Stimulated activated CD8-positive, alpha-beta memory T cell treated with anti-CD3 and anti-CD28 coated beads, Interleukin-7, amount 100 ng/mL, for 4 hours (primary cell): Measurements from ENCODE around the gene DNM3.

Experiments
- DNase-seq, 2 donors: peaks; one replicate each; pipeline ENCODE4 v3.0.0-alpha.2; 2020; ENCODE audit warnings: low read depth in 2 of 2

Gene DNM3

GRCh38 chr1:172238158-172238557, 396.9 kb downstream of the DNM3 start:
- DNase-seq, result no peak

- no peak for DNase-seq
These were observed 397.7 kb downstream of the DNM3 start for GRCh38 chr1:172238965-172239364.

- DNase-seq, result no peak
These were observed 398.6 kb downstream of the DNM3 start for GRCh38 chr1:172239901-172240300.

- DNase-seq, result no peak
These were observed 400.2 kb downstream of the DNM3 start for GRCh38 chr1:172241540-172241939.

DNA sequence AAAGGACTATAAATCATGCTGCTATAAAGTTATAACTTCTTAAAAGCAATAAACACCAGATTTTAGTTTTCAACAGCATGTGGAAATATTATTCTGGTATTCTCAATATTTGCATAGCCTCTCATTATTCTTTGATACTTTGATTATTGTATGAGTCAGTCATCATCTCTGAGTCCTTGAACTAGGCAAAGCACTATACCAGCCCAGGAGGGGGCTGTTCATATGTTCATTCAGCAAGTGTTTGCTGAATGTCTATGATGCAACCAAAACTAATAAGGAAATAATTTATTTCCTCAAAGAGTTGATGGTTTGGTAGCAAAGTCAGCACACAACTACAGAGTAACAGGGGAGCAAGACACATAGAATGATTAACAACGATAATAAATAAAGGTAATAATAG, 403.6 kb downstream of the DNM3 start:
- no peak for DNase-seq

GRCh38 chr1:172245788-172246187, 404.5 kb downstream of the DNM3 start:
- no peak for DNase-seq

DNA sequence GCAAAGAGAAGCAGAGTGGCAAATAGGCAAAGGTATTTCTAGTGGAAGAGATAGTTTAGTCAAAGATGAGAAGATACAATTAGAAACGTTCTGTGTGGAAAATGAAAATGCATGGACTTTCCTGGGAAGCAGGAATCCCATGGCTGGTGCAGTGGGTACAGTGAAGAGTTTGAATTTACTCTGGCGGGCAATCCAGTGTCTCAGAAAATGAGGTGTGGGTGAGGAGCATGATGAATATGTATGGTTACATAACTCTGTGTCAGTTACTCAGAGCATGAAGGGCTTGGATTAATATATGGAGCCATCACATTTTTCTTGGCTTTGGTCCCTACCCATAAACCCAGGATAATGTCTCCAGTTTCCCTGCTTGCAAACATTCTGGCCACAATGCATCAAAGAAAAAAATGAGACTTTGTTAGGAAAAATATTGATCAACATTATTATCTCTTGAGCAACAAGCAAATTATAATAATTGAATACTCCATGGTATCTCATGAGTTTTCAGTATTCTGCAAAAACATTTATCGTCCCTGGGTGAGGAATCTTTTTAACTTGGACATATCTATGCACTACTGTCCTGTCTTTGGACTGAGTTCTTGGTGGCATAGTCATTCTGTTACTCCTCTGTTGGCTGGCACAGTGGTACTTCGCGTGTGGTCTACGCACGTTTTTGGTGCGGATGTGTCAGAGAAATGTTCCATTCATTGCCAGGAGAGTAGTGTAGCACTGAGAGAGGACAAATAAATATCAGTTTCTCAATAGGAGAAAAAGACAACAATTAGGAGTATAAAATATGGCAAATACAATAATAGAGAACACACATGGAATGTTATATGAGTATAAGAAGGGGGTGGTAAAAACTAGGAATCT, 405.5 kb downstream of the DNM3 start:
- DNase-seq, result no peak

- no peak for DNase-seq
These were observed 410.2 kb downstream of the DNM3 start for GRCh38 chr1:172251486-172251885.

DNA sequence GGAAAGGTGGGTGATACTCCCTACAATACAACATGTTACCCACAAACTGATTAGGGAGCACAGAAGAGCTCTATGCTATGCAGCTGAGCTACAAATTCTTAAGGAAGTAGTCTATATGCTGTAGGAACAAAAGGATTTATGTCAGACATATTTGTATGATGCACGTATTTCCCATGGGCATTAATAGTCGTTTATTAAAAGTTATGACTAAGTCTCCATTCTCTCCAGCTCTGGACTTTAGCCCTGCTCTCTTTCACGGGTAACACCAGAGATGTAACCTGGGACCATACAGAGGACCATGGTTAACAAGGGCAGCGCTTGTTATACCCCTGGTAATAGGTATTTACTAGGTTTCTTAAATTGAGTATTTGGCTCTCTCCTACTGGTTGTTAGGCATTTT, 411.0 kb downstream of the DNM3 start:
- DNase-seq, result no peak

GRCh38 chr1:172252958-172253357, 411.7 kb downstream of the DNM3 start:
- DNase-seq, result no peak

DNA sequence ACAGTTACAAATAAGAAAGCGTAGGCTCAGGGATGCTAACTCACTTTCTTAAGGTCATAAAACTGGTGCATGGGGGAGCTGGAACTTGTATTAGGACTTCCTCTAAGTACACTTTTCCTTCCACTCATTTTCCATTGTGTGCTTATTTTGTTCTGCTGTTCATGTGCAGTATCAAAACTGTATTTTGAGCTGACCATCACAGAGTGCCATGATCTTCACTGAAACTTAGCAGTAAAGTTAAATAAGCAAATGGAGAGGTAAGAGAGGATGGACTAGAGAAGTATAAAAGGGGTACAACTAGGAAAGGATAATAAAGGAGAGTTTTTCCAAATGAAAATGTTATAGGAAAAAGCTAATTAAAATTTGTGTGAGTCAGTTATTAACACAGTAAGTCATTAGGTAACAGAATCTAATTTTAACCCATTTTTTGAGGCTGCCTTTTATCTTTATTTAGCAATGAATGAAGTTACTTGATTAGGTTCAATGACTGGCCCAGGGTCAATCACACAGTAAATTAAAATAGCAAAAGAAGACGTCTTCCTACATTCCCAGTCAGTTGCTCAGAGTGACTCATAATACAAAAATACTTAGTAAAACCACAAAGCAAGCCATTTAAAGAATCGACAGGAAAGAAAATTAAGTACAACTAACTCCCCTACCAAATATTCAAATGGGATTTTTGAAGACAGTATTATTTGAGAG, 413.4 kb downstream of the DNM3 start:
- no peak for DNase-seq

GRCh38 chr1:172255223-172255560, 413.9 kb downstream of the DNM3 start:
- no peak for DNase-seq

- DNase-seq, result no peak
These were observed 424.6 kb downstream of the DNM3 start for GRCh38 chr1:172265905-172266304.

DNA sequence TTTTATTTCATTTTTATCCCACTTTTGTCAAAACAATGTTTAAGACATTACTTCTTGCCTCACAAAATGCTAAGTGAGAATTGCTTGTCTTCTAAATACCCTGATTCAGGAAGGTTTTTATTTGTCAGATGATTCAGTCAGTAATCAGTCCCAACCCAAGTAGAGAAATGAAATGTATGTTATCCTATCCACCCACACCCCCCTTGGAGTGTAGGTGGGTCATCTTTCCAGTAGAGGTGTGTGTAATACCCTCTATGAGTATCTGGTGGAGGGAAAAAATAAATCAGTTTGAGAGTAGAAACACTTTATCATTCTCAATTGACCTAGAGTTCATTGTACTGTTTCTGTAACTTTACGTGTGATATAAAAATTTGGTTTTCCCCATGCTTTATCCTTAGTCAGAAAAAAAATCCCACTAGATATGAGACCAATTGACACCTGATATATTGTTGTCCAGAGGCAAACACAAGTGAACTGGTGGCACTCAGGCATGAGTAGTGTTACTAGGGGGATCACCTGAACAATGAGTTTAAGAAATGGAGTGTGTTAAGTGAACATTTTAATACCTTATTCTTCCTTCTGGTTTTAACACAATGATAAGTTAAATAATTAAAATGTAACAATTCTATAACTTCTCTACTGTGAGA, 425.4 kb downstream of the DNM3 start:
- DNase-seq, result no peak

DNA sequence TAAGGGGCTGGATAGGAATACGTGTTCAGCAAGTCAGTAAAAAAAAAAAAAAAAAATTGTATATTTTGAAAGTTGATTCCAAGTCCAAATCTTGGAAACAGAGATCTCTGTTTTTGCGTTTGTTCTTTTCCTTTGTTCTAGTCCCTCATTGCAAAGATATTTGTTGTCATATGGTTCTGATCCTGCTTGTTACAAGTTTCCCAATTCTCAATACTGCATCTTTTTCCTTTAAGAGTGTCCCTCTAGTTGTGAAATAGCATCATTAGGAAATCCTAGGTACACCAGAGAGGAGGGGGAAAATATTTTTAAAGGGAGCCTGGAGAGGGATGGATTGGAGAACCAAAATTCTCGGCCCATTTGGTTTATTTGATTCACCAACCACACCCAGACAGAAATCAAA, 426.9 kb downstream of the DNM3 start:
- DNase-seq, result no peak

DNA sequence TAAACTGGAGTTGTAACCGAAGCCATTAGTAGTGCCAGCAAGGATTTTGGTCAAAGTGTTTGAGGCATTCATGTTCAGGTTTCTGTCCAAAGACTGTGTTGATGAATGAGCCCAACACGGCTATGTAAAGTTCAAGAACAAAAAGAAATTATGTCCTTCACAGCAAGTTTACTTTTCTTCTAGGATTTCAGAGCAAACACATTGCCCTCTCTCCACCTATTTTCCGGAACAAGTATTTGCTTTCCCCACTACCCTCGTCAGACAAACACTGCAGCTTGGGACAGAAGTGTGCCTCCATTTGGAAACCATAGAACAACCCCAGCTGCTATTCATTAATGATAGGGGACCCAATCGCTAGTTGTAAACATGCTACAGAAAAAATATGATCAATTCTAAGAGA, 427.8 kb downstream of the DNM3 start:
- DNase-seq, result no peak

GRCh38 chr1:172269644-172270043, 428.3 kb downstream of the DNM3 start:
- no peak for DNase-seq

DNA sequence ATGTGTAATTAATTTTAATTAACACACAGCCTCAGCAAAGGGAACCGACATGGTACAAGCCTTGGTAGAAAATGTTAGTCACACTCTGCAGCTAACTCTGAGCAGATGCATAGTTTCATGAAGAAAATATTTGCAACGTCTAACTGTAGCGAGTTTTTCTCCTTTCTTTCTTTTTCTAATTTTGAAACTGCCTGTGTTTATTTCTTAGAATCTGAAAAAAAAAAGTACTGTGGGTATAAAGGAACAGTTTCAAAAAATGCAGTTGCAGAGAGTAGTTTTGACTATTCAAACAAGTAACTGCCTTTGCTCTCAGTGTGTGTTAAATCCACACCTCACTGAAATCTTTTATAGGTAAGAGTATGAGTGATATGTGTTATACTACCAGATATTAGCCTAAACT, 429.3 kb downstream of the DNM3 start:
- DNase-seq, result no peak

DNA sequence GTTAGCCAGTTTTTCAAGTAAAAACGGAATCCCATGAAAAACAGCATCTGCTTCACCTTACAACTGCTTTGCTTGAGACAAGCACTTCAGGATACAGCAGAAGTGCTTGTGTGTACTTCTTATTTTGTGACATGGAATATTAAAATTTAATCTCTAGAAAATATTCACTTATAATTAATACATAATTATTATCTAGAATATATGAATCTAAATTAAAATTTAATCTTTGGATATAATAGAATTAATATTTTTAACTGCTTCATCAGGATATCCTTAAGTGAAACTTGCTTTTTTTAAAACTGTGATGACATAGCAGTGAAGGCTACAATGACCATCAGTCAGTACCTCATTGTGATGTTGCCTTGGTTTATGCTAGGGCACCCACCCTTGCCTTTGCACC, 430.8 kb downstream of the DNM3 start:
- no peak for DNase-seq

DNA sequence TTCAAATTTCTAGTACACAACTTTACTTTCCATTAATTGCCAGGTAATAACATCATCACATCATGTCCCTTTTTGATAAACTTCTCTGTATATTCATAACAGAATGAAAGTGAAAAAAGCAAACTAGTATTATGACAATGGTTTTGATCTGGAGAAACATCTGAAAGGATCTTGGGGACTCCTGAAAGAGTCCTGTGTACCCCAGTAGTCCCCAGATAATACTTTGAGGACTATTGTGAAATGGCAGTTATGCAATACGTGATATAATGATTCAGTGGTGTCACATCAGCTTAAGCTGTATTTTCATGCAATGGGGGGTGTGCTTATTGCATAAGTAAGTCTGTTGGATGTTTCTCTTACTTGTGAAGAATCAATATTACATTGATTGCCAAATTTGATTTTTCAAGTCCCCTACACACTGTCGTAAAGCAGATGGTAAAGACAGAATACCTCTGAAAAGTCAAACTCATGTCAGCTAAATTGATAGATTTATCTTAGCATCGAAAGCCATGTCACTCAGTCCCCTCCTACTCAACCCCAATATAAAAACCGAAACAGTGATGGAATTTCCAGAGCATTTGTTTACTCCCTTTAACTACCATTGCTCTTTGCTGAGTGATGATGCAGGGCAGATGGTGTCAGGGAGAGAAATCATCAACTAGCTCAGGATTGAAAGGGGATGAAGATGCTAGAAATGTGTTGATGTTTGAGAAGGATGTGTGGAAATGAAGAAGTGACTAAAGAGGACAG, 432.5 kb downstream of the DNM3 start:
- no peak for DNase-seq

DNA sequence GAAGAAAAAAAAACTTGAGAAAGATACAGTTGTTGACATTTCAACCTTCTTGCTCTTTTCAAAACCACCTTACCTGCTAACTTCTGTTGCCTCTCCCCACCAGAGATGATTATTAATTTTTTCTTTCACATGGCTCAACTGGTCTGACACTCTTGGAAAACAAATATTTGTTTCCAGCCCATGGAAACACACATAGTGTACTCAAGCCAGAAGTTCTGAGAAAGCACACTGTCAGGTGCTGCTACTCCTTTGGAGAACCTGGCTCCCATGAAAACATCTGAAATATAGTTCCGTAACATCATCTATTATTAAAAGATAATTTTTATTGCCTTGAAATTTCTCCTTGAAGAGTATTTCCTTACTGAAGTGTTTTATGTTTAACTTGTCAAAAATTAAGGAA, 434.2 kb downstream of the DNM3 start:
- no peak for DNase-seq

DNA sequence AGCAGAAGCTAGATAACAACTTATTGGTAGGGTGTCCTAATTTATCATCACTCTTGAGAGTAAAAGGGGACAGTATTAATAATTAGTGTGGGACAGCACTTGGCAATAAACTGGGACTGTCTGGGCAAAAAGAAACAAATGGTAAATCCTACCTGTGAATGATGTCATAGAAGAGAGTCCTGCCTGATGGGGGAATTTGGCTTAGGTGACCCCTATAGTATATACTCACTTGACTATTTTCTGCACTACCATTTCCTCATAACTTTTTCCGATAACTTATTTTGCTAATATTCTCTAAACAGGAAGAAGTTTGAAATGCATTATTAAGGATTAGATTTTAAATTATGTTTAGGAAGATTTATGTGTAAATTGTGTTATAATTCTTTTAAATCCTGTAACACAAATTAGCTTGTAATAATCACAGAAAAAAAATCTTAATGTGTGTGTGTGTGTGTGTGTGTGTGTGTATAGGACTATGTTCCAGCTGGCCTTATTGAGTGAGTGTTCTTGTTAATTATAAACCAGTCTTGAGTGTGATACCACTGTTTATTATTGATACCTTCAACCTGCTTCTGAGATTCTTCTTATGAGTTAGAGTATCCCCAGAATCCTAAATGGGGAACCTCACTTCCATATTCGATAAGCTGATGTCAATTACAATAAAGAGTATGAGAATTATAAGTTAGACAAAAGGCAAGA, 435.0 kb downstream of the DNM3 start:
- no peak for DNase-seq
